ENCODE measurements around the gene DIO1.

- TF ChIP-seq CTCF (IDR thresholded peaks at IDR 0.05) (no peak), POLR2AphosphoS5 (IDR thresholded peaks at IDR 0.05) (no peak), EP300 (IDR thresholded peaks at IDR 0.05) (no peak), POLR2A (IDR thresholded peaks at IDR 0.05) (no peak)
Measured at GRCh38 chr1:53951697-53952096, 57.7 kb downstream of the DIO1 start.
